Testis (tissue), 2 donors: ENCODE measurements around the gene CUX1.

Experiments used
- CTCF ChIP-seq, 3 experiments: fragments of 450-650 bp in 2 of 3; fragments of 200-600 bp in 1 of 3; sonication (generic) in 1 of 3; IDR thresholded peaks; one replicate each; pipeline ENCODE4 v1.5.1; 2016 to 2019; ENCODE audit warnings: antibody characterized with exemption in 3 of 3, mild to moderate bottlenecking in 2 of 3, moderate library complexity in 1 of 3
- POLR2A ChIP-seq: fragments of 450-650 bp; IDR thresholded peaks from one replicate; pipeline ENCODE4 v1.6.1; 2017; ENCODE audit warnings: antibody characterized with exemption, mild to moderate bottlenecking, moderate library complexity

- TF ChIP-seq POLR2A (no peak), CTCF (IDR thresholded peaks at IDR 0.05) (no peak)
Measured at GRCh38 chr7:102275123-102275703, 457.8 kb downstream of the CUX1 start.
